C4-2B (cell line): ENCODE measurements around the gene KCTD11.

Experiments
- CTCF ChIP-seq: fragments of 450-650 bp; conservative IDR thresholded peaks from 2 replicates; pipeline ENCODE4 v1.5.1; 2017; ENCODE audit warnings: mild to moderate bottlenecking
- ZFX ChIP-seq: fragments of 450-650 bp; IDR thresholded peaks from 2 replicates; pipeline ENCODE4 v1.6.1; 2017

DNA sequence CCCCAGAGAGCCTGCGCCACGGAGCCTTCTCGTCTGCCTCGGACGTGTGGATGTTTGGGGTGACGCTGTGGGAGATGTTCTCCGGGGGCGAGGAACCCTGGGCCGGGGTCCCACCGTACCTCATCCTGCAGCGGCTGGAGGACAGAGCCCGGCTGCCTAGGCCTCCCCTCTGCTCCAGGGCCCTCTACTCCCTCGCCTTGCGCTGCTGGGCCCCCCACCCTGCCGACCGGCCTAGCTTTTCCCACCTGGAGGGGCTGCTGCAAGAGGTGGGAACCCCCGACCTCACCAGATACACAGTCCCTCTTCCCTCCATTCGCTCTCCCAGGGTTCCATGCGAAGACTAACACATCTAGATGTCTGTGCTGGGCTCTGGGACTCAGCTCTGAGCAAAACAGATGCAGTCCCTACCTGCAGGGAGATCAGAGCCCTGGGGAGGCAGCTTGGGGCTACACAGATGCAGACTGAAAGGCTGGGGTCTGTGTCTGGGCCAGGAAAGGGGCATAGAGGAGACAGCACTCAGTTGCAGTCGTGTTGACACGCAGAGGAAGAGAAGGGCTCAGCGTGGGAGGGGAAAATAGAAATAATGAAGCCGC is 32.6 kb downstream of the KCTD11 start:
- TF ChIP-seq CTCF, result no peak
- TF ChIP-seq ZFX, result no peak
